HL-60 (cell line): ENCODE measurements around the gene SLC22A2.

ENCODE experiments used
- CTCF ChIP-seq: IDR thresholded peaks from one replicate; pipeline ENCODE4 v1.5.1; 2011; ENCODE audit warnings: low read length, control low read depth, inconsistent platforms; ENCODE audit not compliant: insufficient read depth
- GABPA ChIP-seq: IDR thresholded peaks from 2 replicates; pipeline ENCODE4 v1.6.1; 2012; ENCODE audit warnings: low read depth
- POLR2AphosphoS5 ChIP-seq: IDR thresholded peaks from 2 replicates; pipeline ENCODE4 v1.6.1; 2012; ENCODE audit warnings: low read depth
- REST ChIP-seq: IDR thresholded peaks from 2 replicates; pipeline ENCODE4 v1.6.1; 2012; ENCODE audit warnings: low read depth; ENCODE audit not compliant: insufficient replicate concordance

GRCh38 chr6:160221918-160222317 is 36.7 kb downstream of the SLC22A2 start:
- no peak for TF ChIP-seq CTCF
- TF ChIP-seq POLR2AphosphoS5: no peak
- no peak for TF ChIP-seq REST
- no peak for TF ChIP-seq GABPA
